MM.1S (cell line): ENCODE measurements around the gene ST6GALNAC1.

Experiments used
- DNase-seq: peaks from one replicate; pipeline ENCODE4 v3.0.0-alpha.2; 2015
- H2AFZ ChIP-seq: fragments of 300-600 bp; sonication (generic); 2 replicates; pipeline ENCODE4 v1.6.0; 2016; ENCODE audit warnings: antibody characterized with exemption, low read length
- H3F3A ChIP-seq: fragments of 300-600 bp; sonication (generic); 2 replicates; pipeline ENCODE4 v1.6.1; 2016; ENCODE audit warnings: mild to moderate bottlenecking, antibody characterized with exemption, low read length, moderate library complexity, mixed read lengths; ENCODE audit not compliant: insufficient read depth
- H3K27ac ChIP-seq: fragments of 300-600 bp; sonication (generic); 2 replicates; pipeline ENCODE4 v1.5.1; 2016; ENCODE audit warnings: mild to moderate bottlenecking, low read length
- H3K27me3 ChIP-seq: fragments of 300-600 bp; sonication (generic); replicated peaks from 2 replicates; pipeline ENCODE4 v1.6.0; 2016; ENCODE audit warnings: low read length; ENCODE audit not compliant: insufficient read depth
- H3K36me3 ChIP-seq: fragments of 300-600 bp; sonication (generic); replicated peaks from 2 replicates; pipeline ENCODE4 v1.6.1; 2016; ENCODE audit warnings: mild to moderate bottlenecking, low read length, mixed read lengths; ENCODE audit not compliant: insufficient read depth
- H3K4me1 ChIP-seq: fragments of 300-600 bp; sonication (generic); 2 replicates; pipeline ENCODE4 v1.6.1; 2016; ENCODE audit warnings: low read length, mixed read lengths
- H3K4me2 ChIP-seq: fragments of 300-600 bp; sonication (generic); 2 replicates; pipeline ENCODE4 v1.6.0; 2016; ENCODE audit warnings: low read depth, low read length
- H3K4me3 ChIP-seq: fragments of 300-600 bp; sonication (generic); 2 replicates; pipeline ENCODE4 v1.5.1; 2016; ENCODE audit warnings: low read length, mixed read lengths
- H3K79me2 ChIP-seq: fragments of 300-600 bp; sonication (generic); 2 replicates; pipeline ENCODE4 v1.6.1; 2016; ENCODE audit warnings: mixed run types, low read length, mixed read lengths
- H3K9ac ChIP-seq: fragments of 300-600 bp; sonication (generic); 2 replicates; pipeline ENCODE4 v1.6.1; 2016; ENCODE audit warnings: low read length, mixed read lengths
- H3K9me2 ChIP-seq: fragments of 300-600 bp; sonication (generic); replicated peaks from 2 replicates; pipeline ENCODE4 v1.6.1; 2016; ENCODE audit warnings: mild to moderate bottlenecking, low read length, mixed read lengths; ENCODE audit not compliant: insufficient read depth
- H3K9me3 ChIP-seq: fragments of 300-600 bp; sonication (generic); replicated peaks from 2 replicates; pipeline ENCODE4 v1.6.1; 2016; ENCODE audit warnings: mild to moderate bottlenecking, low read length, mixed read lengths; ENCODE audit not compliant: insufficient read depth
- H4K20me1 ChIP-seq: fragments of 300-600 bp; sonication (generic); 2 replicates; pipeline ENCODE4 v1.6.1; 2016; ENCODE audit warnings: mild to moderate bottlenecking, low read length, moderate library complexity, mixed read lengths; ENCODE audit not compliant: insufficient read depth
- CTCF ChIP-seq: fragments of 300-600 bp; sonication (generic); IDR thresholded peaks from 2 replicates; pipeline ENCODE4 v1.5.1; 2016; ENCODE audit warnings: antibody characterized with exemption, low read length, mixed read lengths
- EZH2 ChIP-seq: fragments of 300-600 bp; sonication (generic); optimal IDR thresholded peaks from 2 replicates; pipeline ENCODE3; 2017; ENCODE audit warnings: low read depth, mild to moderate bottlenecking, antibody characterized with exemption, low read length, mixed read lengths
- EZH2phosphoT487 ChIP-seq: fragments of 300-600 bp; sonication (generic); IDR thresholded peaks from 2 replicates; pipeline ENCODE4 v1.6.1; 2018; ENCODE audit warnings: antibody characterized with exemption, low read length

ST6GALNAC1 gene

GRCh38 chr17:76597156-76598003, 46.2 kb downstream of the ST6GALNAC1 start:
- no peaks in the 10 kb centered on the region for H3K79me2 ChIP-seq
- H3K27me3 ChIP-seq: peaks cover 86% of the 10 kb centered on the region
- no peak for DNase-seq
- H3K9ac ChIP-seq: no peak overlapping the region
- no peaks in the 10 kb centered on the region for H3F3A ChIP-seq
- no peaks in the 10 kb centered on the region for H4K20me1 ChIP-seq
- H3K27ac ChIP-seq: no peak overlapping the region
- no peak overlapping the region for H2AFZ ChIP-seq
- TF ChIP-seq EZH2 (no peak), EZH2phosphoT487 (no peak), CTCF (no peak)
- no peaks in the 10 kb centered on the region for H3K9me2 ChIP-seq
- H3K9me3 ChIP-seq: no peaks in the 10 kb centered on the region
- H3K4me2 ChIP-seq: no peak overlapping the region
- H3K4me3 ChIP-seq: no peak overlapping the region
- no peaks in the 10 kb centered on the region for H3K36me3 ChIP-seq
- H3K4me1 ChIP-seq: no peaks in the 10 kb centered on the region

DNA sequence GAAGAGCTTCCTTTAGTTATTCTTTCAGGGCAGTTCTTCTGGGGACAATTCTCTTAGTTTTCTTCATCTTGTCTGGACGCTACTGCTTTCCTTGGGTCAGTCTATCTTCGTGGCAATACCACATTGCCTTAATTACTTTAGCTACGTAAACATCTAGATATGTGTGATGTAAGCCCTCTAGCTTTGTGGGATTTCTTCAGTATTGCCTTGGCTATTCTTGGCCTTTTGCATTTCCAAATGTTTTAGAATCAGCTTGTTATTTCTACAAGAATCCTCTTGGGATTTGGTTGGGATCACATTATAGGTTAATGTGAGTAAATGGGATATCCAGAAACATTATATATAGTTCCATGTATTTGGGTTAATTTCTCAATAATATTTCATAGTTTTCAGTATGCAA, 48.9 kb downstream of the ST6GALNAC1 start:
- no peak overlapping the region for H3K4me2 ChIP-seq
- H3K27ac ChIP-seq: no peak overlapping the region
- TF ChIP-seq EZH2 (no peak), EZH2phosphoT487 (no peak)
- no peak overlapping the region for H3K9ac ChIP-seq
- 0 out of 2 replicates have a peak, but pooled peaks cover 3% of the 10 kb centered on the region for H3K4me1 ChIP-seq
- H2AFZ ChIP-seq: no peak overlapping the region
- no peaks in the 10 kb centered on the region for H3F3A ChIP-seq
- peaks cover 76% of the 10 kb centered on the region for H3K27me3 ChIP-seq
- no peaks in the 10 kb centered on the region for H4K20me1 ChIP-seq
- no peak for DNase-seq
- H3K79me2 ChIP-seq: no peaks in the 10 kb centered on the region
- no peaks in the 10 kb centered on the region for H3K36me3 ChIP-seq
- no peaks in the 10 kb centered on the region for H3K9me3 ChIP-seq
- no peaks in the 10 kb centered on the region for H3K9me2 ChIP-seq
- no peak overlapping the region for H3K4me3 ChIP-seq

- H3K27ac ChIP-seq: no peak overlapping the region
- TF ChIP-seq CTCF (no peak), EZH2 (no peak), EZH2phosphoT487 (no peak)
Observed at GRCh38 chr17:76593959-76594358, 49.6 kb downstream of the ST6GALNAC1 start.

GRCh38 chr17:76593384-76593826, 50.2 kb downstream of the ST6GALNAC1 start:
- no peak overlapping the region for H3K27ac ChIP-seq
- no peak overlapping the region for H3K9ac ChIP-seq

More at GRCh38 chr17:76593959-76594358, 49.6 kb downstream of the ST6GALNAC1 start:
- Histone ChIP-seq H3K4me2 (no peak overlapping the region), H3K9me2 (no peaks in the 10 kb centered on the region), H4K20me1 (no peaks in the 10 kb centered on the region), H2AFZ (no peak overlapping the region), H3K4me1 (0 out of 2 replicates have a peak, but pooled peaks cover 3% of the 10 kb centered on the region), H3K4me3 (no peak overlapping the region), H3K27me3 (peaks cover 82% of the 10 kb centered on the region), H3K36me3 (no peaks in the 10 kb centered on the region), H3F3A (no peaks in the 10 kb centered on the region), H3K79me2 (no peaks in the 10 kb centered on the region), H3K9me3 (no peaks in the 10 kb centered on the region), H3K9ac (no peak overlapping the region)
- DNase-seq: no peak

More at GRCh38 chr17:76593384-76593826, 50.2 kb downstream of the ST6GALNAC1 start:
- no peaks in the 10 kb centered on the region for H3K36me3 ChIP-seq
- TF ChIP-seq EZH2phosphoT487: no peak
- TF ChIP-seq CTCF: no peak
- TF ChIP-seq EZH2: no peak
- no peaks in the 10 kb centered on the region for H3K9me3 ChIP-seq
- H3K79me2 ChIP-seq: no peaks in the 10 kb centered on the region
- H4K20me1 ChIP-seq: no peaks in the 10 kb centered on the region
- no peaks in the 10 kb centered on the region for H3F3A ChIP-seq
- no peak overlapping the region for H3K4me2 ChIP-seq
- H2AFZ ChIP-seq: no peak overlapping the region
- H3K9me2 ChIP-seq: no peaks in the 10 kb centered on the region
- DNase-seq: no peak
- H3K4me1 ChIP-seq: 0 out of 2 replicates have a peak, but pooled peaks cover 3% of the 10 kb centered on the region
- peaks cover 82% of the 10 kb centered on the region for H3K27me3 ChIP-seq
- no peak overlapping the region for H3K4me3 ChIP-seq
